ENCODE measurements around the gene OLIG1. TPM values are rescaled to one million over a fixed set of nuclear protein-coding genes. Genes with fewer than 3 reads are reported as not detected.

OLIG1 gene
- total RNA-seq, 2 experiments from 2014 or later: not detected

GRCh38 chr21:33112681-33113080 is 42.7 kb downstream of the OLIG1 start:
- Mint-ChIP-seq H3K4me3 (no peak overlapping the region), H3K27me3 (ENCODE audit: low read depth) (peaks cover 8% of the 10 kb centered on the region), H3K27ac (no peak overlapping the region), H3K9me3 (no peaks in the 10 kb centered on the region), H3K4me1 (ENCODE audit: low read depth) (peaks cover 26% of the 10 kb centered on the region), H3K36me3 (ENCODE audit: low read depth) (no peaks in the 10 kb centered on the region)
- CTCF ChIA-PET: no interaction called here
- DNase-seq: no peak
- intact Hi-C loops (cut with micrococcal nuclease): no loop called here

DNA sequence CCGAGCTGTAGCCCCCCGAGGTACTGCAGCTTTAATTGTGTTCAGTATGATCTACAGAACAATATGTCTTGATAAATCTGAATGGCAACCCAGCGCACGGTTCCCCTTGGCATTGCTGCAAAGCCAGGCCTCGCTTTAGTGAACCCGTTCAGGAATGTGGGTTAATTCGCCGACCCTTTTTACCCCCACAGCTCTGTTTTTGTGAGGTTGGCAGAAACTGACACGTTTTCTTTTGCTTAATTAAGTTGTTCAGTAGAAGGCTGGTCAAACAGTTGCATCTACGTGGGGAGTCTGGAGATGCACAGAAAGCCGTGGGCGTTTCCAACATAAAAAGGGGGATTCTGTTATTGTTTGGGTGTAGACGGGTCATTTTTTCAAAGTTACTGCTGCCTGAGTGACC is 43.2 kb downstream of the OLIG1 start:
- Mint-ChIP-seq H3K27me3 (ENCODE audit: low read depth) (peaks cover 8% of the 10 kb centered on the region), H3K4me3 (no peak overlapping the region), H3K9me3 (no peaks in the 10 kb centered on the region), H3K4me1 (ENCODE audit: low read depth) (peaks cover 26% of the 10 kb centered on the region), H3K27ac (no peak overlapping the region), H3K36me3 (ENCODE audit: low read depth) (no peaks in the 10 kb centered on the region)
- intact Hi-C loops (cut with micrococcal nuclease): no loop called here
- no peak for DNase-seq
- CTCF ChIA-PET: no interaction called here

GRCh38 chr21:33114276-33114675 is 44.3 kb downstream of the OLIG1 start:
- Mint-ChIP-seq H3K27ac (no peak overlapping the region), H3K27me3 (ENCODE audit: low read depth) (peaks cover 1% of the 10 kb centered on the region), H3K36me3 (ENCODE audit: low read depth) (no peaks in the 10 kb centered on the region), H3K9me3 (no peaks in the 10 kb centered on the region), H3K4me3 (no peak overlapping the region), H3K4me1 (ENCODE audit: low read depth) (peaks cover 24% of the 10 kb centered on the region)
- intact Hi-C loops (cut with micrococcal nuclease): no loop called here
- CTCF ChIA-PET: no interaction called here
- DNase-seq: no peak

- no peaks in the 10 kb centered on the region for H3K36me3 Mint-ChIP-seq (ENCODE audit: low read depth)
- H3K4me1 Mint-ChIP-seq (ENCODE audit: low read depth): peaks cover 20% of the 10 kb centered on the region
- CTCF ChIA-PET: interaction anchor here (0.9 to 3.1 kb wide), 2 partner anchors 9 to 11 kb away, joined by 3 to 18 read pairs; no protein-coding TSS in a partner anchor
- no peak overlapping the region for H3K4me3 Mint-ChIP-seq
- no peaks in the 10 kb centered on the region for H3K9me3 Mint-ChIP-seq
- no peak overlapping the region for H3K27ac Mint-ChIP-seq
- H3K27me3 Mint-ChIP-seq (ENCODE audit: low read depth): no peaks in the 10 kb centered on the region
- DNase-seq: no peak
- intact Hi-C loops (cut with micrococcal nuclease): no loop called here
These were observed 45.9 kb downstream of the OLIG1 start for GRCh38 chr21:33115631-33116510.

DNA sequence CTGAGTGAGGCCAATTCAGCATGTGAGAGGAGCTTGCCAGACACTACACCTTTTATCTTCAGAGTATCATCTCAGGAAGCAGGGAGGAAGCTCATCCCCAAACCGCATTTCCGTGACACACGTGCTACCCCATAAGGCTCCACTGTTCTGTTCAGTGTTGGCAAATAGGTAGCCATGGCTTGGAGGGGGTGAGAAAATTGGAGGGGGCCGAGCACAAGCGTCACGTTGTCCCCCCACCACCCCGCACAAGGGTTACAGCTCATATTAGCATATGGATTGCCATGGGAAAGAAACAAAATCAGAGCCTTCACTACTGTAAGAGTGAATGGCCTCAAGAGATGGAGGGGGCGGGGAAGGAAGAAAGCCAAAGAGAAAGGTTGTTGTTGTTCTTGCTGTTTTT is 46.7 kb downstream of the OLIG1 start:
- peak; percentile 27 for DNase-seq

DNA sequence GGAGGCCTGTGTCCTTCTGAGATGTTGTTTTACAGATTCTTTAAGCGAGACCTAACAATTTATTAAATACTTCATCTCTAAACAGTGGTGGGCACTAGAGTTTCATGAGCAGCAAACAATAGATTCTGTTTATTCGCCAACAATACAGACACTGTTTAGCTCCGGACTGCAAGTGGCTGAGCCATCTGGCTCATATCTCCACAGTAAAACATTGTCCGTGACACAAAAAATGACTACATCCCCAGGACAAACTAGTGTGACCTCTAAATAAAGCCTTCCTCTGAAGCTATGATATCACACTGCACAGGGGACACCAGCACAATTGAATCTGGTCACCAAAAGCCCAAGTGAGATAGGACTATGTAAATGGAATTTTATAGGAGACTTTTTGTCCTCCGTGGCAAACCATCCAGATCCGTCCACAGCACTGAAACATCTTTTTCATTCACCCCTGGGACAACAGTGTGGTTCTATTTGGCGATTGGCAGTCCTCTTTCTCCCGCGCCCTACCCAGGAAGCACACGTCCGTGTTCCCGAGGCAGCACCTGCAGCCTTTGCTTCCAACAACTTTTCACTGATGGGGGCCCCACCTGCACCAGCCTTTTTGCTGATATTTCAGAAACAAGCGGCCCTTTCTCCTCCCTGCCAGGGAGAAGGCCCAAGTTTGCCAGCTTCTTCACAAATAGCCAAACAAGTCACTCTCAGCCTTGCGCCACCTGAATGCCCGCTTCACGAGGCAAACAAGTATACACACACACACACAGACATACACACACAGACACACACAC is 47.4 kb downstream of the OLIG1 start:
- Mint-ChIP-seq H3K27ac (no peak overlapping the region), H3K4me1 (ENCODE audit: low read depth) (peaks cover 20% of the 10 kb centered on the region), H3K9me3 (no peaks in the 10 kb centered on the region), H3K4me3 (no peak overlapping the region), H3K36me3 (ENCODE audit: low read depth) (no peaks in the 10 kb centered on the region), H3K27me3 (ENCODE audit: low read depth) (no peaks in the 10 kb centered on the region)
- CTCF ChIA-PET: interaction anchor here (0.5 to 3.1 kb wide), 4 partner anchors 8 to 406 kb away, joined by 3 to 18 read pairs (median 3); no protein-coding TSS in a partner anchor
- intact Hi-C loops (cut with micrococcal nuclease): no loop called here
- no peak for DNase-seq

More for the DNA sequence above, 46.7 kb downstream of the OLIG1 start:
- peaks cover 20% of the 10 kb centered on the region for H3K4me1 Mint-ChIP-seq (ENCODE audit: low read depth)
- H3K27ac Mint-ChIP-seq: no peak overlapping the region
- CTCF ChIA-PET: interaction anchor here (0.5 to 3.1 kb wide), 4 partner anchors 9 to 406 kb away, joined by 3 to 18 read pairs (median 3); no protein-coding TSS in a partner anchor
- H3K36me3 Mint-ChIP-seq (ENCODE audit: low read depth): no peaks in the 10 kb centered on the region
- no peaks in the 10 kb centered on the region for H3K27me3 Mint-ChIP-seq (ENCODE audit: low read depth)
- no peak overlapping the region for H3K4me3 Mint-ChIP-seq
- H3K9me3 Mint-ChIP-seq: no peaks in the 10 kb centered on the region
- intact Hi-C loops (cut with micrococcal nuclease): no loop called here

Other genes with a start within 250 kb of the OLIG1 start
- not detected for gene OLIG2, start 44.2 kb upstream of the OLIG1 start, total RNA-seq
- gene IFNAR2, start 159.8 kb downstream of the OLIG1 start, total RNA-seq: 10 to 100 TPM; 16.6 to 19.4 TPM
- 10 to 100 TPM; 23.9 TPM for gene IL10RB, start 196.2 kb downstream of the OLIG1 start, total RNA-seq

All from activated naive CD4-positive, alpha-beta T cell treated with anti-CD3 and anti-CD28 coated beads for 36 hours (primary cell).